Limb (tissue), 2 donors: ENCODE measurements around the gene P2RY2.
A peak's percentile ranks its signal among the peaks of the same experiment; 100 is the strongest.
"Not testable (repeated sequence)": the region's sequence is repeated elsewhere in the genome, so short reads cannot be mapped to it uniquely, and the experiment has no call there.

Experiments
- DNase-seq, 2 donors: peaks; one replicate each; pipeline ENCODE4 v3.0.0-alpha.2; 2016; ENCODE audit errors: extremely low spot score in 2 of 2

The P2RY2 gene

DNA sequence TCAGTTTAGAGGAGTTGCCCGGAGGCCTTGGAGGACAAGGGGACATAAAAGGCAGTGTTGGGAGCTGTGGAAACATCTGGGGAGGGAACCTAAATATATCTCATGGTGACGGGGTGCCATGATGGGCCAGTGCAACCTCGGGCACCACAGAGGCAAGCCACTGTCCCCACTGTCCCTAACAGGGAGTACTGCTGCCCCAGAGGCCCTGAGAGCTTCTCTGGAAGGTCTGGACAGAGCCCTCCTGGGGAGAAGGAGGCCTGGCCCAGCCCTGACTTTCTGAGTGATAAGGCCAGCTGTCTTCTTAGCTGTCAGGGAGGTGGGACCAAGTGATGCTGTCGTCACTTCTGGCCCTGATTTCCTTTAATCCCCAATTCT, 48.6 kb downstream of the P2RY2 start:
- DNase-seq, result peak in 1 of 2 donors; percentile 26

DNA sequence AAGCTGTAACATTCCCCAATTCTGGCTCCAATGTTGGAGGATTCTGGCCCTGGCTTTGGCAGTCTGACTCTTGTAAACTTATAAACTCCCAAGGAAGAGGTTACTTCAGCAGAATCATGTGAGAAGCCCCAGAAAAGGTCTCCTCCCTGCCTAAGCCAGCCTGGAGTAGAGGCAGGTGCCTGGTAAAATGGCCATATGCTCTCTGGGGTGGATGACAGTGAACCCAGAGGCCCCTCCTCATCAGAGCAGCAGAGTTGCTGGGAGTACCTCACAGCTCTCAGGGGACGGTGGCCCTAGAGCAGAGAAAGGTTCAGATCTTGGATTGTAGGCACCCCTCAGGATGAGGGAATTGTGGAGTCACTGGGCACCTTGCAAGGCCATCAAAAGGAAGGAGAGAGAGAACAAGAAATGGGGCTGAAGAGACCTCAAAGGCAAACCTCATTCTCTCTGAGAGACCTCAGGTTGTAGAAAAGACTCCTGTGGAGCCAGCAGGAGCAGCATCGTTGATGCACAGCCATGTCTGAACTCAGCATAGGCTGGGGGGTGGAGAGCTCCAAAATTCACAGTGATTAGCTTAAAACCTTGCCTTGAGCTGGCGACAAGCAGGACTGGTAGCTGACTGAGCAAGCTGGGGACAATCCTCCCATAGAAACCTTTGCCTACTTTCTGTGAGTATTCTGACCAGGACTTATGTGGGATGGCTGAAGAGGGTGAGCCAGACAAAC, 49.2 kb downstream of the P2RY2 start:
- peak in 1 of 2 donors; percentile 13 for DNase-seq

DNA sequence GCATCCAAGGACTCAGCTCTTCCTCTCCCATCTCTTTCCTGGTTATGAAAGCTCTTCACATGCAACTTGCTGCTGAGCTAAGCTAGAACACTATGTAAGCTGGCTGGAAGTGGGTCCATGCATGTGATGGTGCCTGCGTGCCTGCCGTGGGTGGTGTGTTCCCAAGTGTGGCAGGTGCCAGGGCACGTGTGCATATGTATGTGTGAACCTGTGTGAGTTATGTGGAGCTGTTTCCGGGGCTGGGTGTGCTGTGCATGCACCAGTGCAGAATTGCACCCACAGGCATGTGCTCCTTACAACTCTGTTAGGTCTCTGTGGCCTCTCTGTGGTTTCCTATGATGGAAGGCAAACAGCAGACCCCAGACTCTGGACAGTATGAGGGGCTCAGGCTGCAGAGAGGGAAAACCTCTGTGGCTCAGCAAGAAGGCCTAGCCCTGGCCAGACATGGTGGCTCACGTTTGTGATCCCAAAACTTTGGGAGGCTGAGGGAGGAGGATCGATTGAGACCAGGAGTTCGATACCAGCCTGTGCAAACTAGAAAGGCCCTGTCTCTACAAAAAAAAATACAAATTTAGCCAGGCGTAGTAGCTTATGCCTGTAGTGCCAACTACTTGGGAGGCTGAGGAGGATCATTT, 49.9 kb downstream of the P2RY2 start:
- DNase-seq, result peak in 1 of 2 donors; percentile 14

DNA sequence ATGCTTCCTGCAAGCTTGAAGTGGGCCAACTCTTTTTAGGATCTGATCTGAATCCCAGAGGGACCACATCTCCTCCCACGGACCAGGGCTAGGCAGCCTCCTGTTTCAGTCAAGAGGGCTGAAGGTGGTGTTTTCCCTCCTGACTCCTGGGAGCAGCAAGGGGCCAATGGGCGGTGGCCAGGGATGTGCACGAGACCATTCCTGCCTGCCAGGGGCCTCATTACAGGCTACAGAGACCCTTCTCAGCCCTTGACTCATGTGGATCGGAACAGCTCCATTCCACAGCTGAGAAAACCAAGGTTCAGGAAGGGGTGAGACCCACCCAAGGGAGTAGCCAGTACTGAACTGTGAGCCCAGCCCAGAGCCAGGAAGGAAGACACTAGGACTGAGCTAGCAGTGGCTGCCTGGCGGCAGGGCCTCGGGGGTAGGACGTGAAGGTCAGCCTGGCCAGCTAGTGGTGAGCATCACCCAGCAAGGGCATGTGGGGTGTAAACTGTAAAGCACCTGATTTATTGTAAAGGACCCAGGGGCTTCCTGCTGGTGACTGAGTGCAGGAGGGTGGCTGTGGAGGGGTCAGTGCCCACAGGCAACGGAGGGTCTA, 50.7 kb downstream of the P2RY2 start:
- DNase-seq, result peak in 1 of 2 donors; percentile 11

DNA sequence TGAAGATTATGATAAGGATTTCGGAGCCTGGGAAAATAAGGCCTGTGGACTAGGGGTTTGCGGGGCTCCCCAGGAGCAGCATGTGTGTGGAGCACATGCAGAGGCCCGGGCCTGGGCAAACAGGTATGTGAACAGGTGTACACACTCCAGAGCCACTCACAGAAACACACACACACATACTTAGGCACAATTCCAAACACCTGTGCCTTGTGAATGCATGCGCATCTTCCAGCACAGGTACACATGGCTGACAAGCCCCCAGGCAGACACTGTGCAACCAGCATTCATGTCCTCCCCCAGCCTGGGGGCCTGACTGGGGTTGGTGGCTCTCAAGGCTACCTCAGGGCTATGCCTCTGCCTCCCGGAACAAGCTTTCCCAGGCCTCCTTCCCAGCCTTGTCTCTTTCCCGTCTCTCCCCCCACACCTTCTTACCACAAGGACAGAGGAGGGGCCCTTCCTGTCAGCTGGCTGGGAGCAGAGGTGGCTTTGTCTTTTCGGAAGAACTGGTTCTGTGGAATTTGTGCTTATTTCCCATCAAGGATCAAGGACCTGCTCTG, 51.5 kb downstream of the P2RY2 start:
- DNase-seq, result peak in 1 of 2 donors; percentile 27

DNA sequence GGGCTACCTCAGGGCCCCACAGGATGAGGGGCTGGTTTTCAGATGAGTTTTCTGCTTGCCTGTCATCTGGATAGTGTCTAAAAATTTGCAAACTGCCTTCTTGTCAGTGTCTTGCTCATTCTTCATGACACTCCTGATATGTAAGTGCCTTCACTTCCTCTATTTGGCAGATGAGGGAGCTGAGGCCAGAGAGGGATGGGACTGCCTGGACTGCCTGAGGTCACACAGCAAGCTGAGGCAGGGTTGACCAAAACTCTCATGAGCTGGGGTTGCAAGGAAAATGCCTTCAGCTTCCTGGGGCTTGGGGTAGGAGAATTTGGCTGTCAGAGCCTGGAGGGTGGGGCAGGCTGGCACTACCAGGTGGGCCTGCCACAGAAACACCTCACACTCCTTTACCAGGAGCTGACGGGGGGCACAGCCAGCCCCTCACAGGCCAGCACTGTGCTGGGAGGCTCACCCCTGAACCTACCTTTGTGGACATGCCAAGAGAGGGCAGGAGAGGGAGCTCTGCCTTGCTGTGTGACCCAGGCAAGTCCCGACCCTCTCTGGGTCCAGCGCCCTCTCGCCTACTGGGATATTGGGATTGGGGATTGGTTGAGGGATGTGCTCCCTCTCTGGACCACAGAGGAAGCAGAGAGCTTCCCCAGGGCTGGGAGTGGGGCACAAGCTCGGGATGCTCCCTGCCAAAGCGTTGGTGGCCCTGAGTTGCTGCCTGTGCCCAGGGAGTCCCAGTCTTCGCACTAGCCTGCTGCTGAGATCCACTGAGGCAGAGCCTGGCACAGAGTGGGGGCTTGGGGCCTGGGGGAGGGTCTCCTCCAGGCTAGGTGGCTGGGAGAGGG, 52.2 kb downstream of the P2RY2 start:
- peak in 1 of 2 donors; percentile 13 for DNase-seq

DNA sequence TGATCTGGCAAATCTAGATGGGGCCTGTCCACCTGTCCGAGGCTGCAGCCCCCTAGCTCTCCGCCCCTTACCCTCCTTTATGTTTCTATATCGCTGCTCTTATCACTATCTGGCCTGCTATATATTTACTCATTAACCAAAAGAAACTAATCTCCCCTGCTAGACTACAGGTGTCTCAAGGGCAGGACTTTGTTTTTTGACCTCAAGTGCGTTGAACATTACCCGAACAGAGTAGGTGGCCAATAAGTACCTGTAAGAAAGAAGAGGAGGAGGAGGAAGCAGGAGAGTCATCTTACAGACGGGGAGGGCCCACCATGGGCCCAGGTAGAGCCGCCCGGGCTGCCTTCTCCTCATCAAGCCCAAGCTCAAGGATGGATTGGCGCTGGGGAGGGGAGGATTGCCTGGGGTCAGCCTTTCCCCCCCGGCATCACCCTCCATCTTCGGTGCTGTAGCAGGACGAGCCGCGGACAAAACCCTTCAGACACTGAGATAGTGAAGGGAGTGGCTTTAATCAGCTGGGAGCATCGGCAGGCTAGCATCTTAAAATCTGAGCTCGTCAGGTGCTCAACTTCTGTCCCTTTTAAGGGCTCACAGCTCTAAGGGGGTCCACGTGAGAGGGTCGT, 52.9 kb downstream of the P2RY2 start:
- peak in 1 of 2 donors; percentile 11 for DNase-seq

DNA sequence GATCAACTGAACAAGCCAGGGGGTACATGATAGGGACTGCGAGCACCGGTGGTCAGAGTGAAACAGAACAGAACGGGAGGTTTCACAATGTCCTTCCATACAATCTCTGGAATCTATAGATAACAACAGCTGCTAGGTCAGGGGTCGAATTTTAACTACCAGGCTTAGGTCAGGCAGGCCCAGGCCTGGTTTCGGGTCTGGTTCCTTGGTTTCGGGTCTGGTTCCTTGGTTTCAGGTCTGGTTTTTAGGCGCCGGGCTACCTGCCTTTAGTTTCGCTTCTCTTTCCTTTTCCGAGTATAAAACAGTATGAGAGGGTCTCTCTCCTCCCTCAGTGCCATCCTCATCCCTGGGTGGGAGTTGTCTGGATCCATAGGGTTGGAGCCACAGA, 53.4 kb downstream of the P2RY2 start:
- peak in 1 of 2 donors; percentile 7 for DNase-seq

DNA sequence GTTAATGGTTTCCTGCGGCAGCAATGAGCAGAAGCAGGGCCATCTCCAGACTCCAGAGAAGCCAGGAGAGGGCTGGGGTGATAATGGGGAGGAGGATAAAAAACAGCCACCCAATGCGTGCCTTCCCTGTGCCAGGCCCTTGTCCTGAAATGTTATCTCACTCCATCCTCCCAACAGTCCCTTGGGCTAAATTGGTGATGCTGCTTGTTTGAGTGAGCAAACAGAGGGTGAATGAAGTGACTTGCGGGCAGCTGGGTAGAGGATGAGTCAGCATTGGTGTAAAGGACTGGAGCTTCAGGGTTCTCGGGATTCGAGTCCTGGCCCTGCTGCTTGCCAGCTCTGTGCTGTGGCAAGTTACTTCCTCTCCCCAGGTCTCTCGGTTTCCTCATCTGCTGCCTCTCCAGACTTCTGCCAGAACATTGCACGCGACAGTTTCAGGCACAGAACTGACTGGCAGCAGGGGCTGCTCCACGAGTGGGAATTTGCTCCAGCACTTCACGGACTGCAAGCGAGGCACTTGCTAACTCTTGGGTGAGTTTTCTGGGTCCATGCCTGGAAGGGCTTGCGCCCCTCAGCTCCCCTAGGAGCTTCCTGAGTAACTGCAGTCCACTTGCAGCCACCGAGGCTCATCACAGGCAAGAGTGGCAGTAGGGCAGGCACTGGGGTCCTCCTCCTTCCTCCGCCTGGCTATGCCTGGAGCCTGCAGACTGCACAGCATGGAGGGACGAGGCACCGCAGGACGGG, 54.0 kb downstream of the P2RY2 start, which contains the start of gene P2RY6:
TSS of gene P2RY6 (plus strand) at position 403 of the 744 bp plus-strand sequence. CDS start 24,181 bp downstream, outside the sequence.
- DNase-seq, result peak in 1 of 2 donors; percentile 18

DNA sequence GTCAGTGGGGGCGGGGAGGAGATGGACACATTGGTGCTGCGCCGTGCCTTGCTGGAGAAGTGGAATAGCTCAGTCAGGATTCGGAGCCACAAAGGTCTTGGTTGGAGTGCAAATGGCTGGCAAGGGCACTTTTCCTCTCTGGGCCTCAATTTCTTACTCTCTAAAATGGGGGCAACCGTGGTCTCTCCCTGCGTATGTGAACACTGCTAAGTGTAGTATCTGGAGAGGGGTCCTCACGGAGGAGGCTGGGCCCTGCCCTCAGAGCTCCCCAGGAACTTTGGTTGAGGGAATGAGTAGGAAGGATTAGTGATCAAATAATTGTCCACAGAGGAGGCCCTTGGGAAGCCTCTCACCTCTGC, 54.6 kb downstream of the P2RY2 start:
- DNase-seq, result no peak

DNA sequence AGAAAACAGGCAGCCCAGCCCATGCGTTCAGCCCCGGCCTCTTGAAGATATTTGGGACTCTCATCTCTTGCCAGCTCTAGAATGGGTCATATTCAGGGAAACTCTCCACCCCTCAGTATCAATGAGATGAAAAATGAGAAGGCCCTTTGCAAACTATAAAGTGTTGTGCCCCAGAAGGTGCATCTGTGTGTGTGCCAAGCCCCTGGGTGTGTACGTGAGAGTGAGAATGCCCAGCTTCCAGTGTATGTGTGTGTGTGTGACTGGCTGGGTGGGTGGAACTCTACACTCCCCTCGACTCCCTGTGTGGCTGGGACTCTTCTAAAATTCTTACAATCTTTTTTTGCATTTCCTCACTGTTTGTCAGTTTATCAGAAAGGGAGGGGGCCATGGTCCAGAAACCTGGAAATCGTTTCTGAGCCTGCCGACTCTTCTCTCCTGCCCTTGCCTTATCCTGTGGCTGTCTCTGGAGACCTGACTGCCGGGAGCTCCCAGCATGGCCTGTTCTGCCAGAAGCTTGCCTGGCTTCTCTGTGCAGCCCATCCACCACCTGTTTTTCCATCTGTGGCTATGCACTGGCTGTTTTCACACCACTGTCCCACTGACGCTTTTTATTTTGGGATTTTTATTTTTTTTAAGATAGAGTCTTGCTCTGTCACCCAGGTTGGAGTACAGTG, 55.3 kb downstream of the P2RY2 start:
- DNase-seq, result peak in 1 of 2 donors; percentile 22

DNA sequence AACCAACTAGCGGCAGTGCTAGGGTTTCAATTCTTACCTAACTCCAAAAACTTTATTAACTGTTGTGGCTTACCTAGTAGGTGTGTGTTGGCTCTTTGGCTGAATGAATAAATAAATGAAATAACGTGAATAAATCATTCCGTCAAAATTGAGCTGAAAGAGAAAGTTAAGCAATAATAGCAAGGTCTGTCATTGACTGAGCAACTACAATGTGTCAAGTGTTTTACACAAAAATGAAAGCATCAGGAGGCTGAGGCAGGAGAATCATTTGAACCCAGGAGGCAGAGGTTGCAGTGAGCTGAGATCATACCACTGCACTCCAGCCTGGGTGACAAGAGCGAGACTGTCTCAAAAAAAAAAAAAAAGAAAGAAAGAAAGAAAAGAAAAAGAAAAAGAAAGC, 56.1 kb downstream of the P2RY2 start:
- DNase-seq, result not testable (repeated sequence)

DNA sequence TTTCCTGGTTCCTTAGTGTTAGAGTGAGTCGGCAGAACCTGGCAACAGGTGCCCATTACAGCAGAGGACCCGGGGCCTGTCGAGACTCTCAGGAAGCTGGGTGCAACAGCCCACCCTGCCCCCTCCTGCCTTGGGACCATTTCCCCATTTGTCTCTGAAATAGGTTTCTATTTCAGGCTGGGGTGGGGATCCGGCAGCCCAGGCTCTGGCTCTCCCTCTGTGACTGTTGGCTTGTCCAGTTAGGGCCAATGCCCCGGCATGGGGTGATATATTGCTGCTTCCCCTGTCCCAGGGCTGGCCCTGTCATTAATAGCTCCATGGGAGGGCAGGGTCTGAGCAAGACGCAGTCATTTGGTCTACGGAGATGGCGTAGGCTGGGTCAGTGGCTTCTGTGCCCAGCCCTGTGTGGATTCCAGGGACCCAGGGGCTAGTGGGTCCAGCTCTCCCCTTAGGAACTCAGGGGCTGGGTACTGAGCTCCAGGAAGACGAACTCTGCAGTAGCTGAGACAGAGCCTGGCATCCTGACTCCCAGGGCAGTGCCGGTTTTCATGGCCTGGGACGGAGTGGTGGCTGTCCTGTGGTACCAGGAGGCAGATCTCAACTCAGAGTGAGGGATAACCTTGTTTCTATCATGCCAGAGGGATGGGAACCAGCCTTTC, 56.8 kb downstream of the P2RY2 start:
- peak in 1 of 2 donors; percentile 16 for DNase-seq

DNA sequence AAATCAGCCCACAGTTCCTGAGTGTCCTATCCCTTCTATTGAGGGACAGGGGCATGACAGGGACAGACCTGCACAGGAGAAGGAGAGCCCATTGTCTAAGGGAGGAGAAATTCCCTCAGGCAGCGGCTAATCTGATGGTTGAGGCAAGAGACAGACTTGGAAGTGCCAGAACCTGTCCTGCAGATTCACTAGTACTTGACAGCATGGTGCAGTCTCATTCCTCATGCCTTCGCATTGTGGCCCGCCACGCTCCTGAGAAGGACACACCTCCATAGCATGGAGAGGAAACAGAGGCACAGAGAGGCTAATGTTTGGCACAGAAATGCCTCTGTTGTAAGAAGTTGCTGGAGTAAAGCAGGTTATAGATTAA, 57.3 kb downstream of the P2RY2 start:
- DNase-seq, result peak in 1 of 2 donors; percentile 17

DNA sequence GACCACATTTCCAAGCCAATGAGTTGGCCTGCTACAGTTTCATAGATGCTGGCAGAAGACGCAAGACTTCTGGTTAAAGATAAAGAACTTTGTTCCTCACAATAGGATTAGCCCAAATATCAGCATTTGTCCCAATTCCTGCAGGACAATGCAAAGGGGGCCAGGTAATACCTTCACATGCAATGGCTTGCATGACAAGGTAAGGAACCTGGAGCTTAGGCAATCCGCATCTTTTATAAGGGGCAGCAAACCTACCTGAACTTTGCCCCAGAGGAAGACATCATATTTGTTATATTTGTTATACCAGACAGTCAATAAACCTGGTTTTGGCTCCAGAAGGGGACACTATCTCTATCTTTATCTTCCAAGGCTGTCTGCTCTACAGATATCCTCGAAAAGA, 59.4 kb downstream of the P2RY2 start:
- DNase-seq, result no peak

DNA sequence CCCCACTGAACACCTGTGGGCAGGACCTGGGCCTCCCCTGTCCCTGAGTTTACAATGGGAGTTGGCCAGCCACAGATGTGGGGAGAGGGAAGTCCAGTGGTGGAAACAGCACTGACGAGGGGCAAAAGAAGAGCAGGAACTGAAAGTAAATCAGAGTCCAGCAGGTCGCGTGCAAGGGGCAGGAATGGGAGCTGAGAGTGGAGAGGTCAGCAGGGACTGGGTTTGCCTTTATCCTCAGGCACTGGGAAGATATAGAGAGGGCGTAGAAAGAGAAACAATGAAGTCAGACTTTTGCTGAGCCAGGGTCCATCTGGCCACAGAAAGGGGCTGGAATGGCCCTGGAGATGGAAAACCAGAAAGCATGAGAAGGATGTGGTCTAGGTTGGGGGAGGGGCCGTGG, 62.5 kb downstream of the P2RY2 start:
- DNase-seq, result no peak

DNA sequence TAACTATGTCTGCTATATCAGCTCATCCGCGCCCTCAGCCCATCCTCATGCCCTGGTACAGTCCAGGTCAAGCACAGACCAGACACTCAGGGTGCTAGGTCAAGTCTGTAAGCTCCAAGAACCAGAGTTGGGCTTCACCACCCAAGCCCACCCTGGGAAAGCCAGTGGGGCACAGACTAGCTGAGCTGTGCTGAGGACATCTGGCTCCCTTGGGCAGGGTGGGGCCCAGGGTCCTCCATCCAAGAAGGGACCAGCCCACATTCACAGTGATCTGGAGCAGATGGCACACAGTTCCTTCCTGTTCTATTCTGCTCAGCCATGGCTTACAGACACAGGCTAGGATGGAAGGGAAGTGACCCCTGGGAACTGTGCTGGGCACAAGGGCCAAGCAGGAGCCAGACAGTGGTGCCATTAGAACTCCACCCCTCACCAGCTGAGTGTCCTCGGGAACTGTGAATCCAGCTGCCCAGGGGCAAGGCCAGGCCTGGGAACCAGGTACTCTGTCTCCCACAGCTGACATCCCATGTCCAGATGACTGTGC, 63.2 kb downstream of the P2RY2 start:
- DNase-seq, result no peak

DNA sequence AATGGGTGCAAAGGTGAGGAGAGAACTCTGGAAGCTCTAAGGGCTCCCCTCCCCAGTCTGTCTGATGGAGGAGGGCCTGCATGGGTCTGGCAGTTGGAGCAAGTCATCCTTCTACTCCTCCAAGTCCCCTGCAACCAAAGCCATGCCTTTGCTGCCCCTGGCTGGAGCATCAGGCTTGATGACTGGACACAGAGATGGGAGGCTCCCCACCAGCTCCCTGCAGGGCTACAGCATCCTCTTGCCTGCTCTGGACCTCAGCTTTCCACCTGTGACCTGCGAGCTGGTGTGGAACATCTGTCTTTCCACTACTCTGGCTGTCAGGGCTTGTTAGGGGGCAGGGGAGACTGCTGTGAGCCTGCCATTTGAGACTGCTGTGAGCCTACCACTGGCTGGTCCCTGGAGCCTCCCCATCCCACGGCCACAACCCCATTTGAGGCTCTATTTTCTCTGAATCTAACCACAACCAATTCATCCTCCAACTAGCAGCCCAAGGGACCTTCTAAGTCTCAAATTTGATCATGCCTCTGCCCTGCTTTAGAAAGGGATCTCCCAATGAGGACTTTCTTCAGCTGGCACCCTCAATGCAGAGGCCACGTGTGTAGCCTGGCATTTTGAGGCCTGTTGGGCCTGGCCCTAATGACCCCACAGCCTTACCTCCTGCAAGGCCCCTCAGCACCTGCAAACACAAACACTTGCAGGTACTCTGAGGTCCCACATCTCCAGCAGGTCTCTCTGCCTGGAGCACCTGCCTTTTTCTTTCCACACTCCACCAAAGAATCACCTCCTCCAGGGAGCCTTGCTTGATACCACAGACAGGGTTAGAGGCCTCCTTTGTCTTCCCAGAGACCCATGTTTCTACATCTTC, 63.9 kb downstream of the P2RY2 start:
- no peak for DNase-seq
